ENCODE results near the gene DEPDC5.

The DEPDC5 gene

DNA sequence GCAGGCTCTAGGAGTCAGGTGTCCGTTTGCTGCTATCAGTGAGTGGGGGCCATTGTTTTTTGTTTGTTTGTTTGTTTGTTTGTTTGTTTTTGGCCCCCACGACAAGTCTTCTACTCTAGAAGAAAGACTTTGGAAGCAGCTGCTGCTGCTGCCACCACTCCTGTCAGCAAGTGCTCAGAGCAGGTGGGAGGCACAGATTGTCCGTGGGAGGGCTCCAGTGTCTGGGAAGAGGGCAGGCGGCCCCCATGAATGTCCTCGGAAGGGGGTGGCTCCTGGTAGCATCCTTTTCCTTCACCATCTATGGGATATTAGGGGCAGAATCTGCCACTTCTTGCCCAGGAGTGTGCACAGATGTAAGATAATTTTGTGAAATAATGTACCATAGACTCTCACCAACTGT is 152.8 kb downstream of the DEPDC5 start:
- TF ChIP-seq ZFX (IDR thresholded peaks at IDR 0.05) = no peak
- TF ChIP-seq, protein P1, sequence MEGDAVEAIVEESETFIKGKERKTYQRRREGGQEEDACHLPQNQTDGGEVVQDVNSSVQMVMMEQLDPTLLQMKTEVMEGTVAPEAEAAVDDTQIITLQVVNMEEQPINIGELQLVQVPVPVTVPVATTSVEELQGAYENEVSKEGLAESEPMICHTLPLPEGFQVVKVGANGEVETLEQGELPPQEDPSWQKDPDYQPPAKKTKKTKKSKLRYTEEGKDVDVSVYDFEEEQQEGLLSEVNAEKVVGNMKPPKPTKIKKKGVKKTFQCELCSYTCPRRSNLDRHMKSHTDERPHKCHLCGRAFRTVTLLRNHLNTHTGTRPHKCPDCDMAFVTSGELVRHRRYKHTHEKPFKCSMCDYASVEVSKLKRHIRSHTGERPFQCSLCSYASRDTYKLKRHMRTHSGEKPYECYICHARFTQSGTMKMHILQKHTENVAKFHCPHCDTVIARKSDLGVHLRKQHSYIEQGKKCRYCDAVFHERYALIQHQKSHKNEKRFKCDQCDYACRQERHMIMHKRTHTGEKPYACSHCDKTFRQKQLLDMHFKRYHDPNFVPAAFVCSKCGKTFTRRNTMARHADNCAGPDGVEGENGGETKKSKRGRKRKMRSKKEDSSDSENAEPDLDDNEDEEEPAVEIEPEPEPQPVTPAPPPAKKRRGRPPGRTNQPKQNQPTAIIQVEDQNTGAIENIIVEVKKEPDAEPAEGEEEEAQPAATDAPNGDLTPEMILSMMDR (conservative IDR thresholded peaks at IDR 0.05) = no peak
- no peak overlapping the region for H3K27ac ChIP-seq

DNA sequence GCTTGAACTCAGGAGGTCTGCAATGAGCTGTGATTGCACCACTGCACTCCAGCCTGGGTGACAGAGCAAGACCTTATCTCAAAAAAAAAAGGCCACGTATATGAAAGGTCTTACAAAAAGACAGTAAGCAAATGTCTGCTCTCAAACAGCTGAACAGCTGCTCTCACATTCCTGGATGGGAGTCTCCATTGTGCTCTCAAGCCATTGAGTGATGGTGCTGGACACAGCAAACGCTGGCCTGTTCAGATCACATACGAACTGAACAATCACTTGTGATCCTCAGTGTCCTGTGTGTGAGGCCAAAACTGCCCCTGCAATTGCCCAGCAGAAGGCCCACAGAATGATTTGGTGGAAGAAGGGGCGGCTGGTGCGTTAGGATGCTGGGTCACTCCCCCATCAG is 156.2 kb downstream of the DEPDC5 start:
- no peak for TF ChIP-seq ZFX (IDR thresholded peaks at IDR 0.05)
- TF ChIP-seq, protein P1 (conservative IDR thresholded peaks at IDR 0.05) = no peak
- H3K27ac ChIP-seq = no peak overlapping the region

- H3K27ac ChIP-seq = no peak overlapping the region
Measured at GRCh38 chr22:31911565-31912406, 158.0 kb downstream of the DEPDC5 start.

DNA sequence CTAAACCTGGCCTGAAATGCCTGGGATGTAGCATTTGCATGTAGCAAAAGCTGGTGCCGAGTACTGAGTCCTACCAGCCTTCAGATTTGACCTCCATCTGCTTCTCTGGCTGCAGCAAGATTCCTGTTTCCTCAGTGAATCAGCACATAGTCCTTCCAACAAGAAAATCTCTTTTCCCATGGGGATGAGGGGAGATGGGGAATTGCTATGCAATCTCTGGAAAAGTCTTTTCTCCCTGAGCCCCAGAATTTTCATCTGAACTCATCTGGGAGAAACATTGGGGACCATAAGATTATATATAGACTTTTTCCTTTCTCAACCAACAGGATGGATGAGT is 158.6 kb downstream of the DEPDC5 start:
- H3K27ac ChIP-seq = no peak overlapping the region
- TF ChIP-seq ZFX (IDR thresholded peaks at IDR 0.05) = no peak
- TF ChIP-seq, protein P1 (conservative IDR thresholded peaks at IDR 0.05) = no peak

More at GRCh38 chr22:31911565-31912406, 158.0 kb downstream of the DEPDC5 start:
- TF ChIP-seq ZFX (IDR thresholded peaks at IDR 0.05) = no peak
- TF ChIP-seq, protein P1 (conservative IDR thresholded peaks at IDR 0.05) = no peak

GRCh38 chr22:31915586-31915985 is 161.8 kb downstream of the DEPDC5 start:
- no peak overlapping the region for H3K27ac ChIP-seq
- TF ChIP-seq, protein P1 (conservative IDR thresholded peaks at IDR 0.05) = no peak
- no peak for TF ChIP-seq ZFX (IDR thresholded peaks at IDR 0.05)

- H3K27ac ChIP-seq = no peak overlapping the region
- TF ChIP-seq ZFX (IDR thresholded peaks at IDR 0.05) = no peak
- TF ChIP-seq, protein P1 (conservative IDR thresholded peaks at IDR 0.05) = no peak
Measured at GRCh38 chr22:31917227-31917921, 163.6 kb downstream of the DEPDC5 start.

- H3K27ac ChIP-seq = no peak overlapping the region
- TF ChIP-seq, protein P1 (conservative IDR thresholded peaks at IDR 0.05) = no peak
- TF ChIP-seq ZFX (IDR thresholded peaks at IDR 0.05) = no peak
Measured at GRCh38 chr22:31919730-31920129, 165.9 kb downstream of the DEPDC5 start.

Measured in C4-2B (cell line).